Fibroblast of the aortic adventitia (primary cell): ENCODE data around the gene LDLRAD3. TPM values are rescaled to one million over a fixed set of nuclear protein-coding genes. Genes with fewer than 3 reads are reported as not detected.

Source experiments
- DNase-seq: peaks from one replicate; pipeline ENCODE4 v3.0.0-alpha.2; 2010; ENCODE audit warnings: low read depth
- H3K4me3 ChIP-seq: 2 replicates; pipeline ENCODE4 v1.5.1; 2011; ENCODE audit warnings: low read depth, mild to moderate bottlenecking, control low read depth, low read length, moderate library complexity
- CTCF ChIP-seq: IDR thresholded peaks from 2 replicates; pipeline ENCODE4 v1.5.1; 2011; ENCODE audit warnings: mild to moderate bottlenecking, low read length, control low read depth, inconsistent platforms; ENCODE audit not compliant: insufficient read depth
- total RNA-seq: library from RNA; depleted of rRNA; stranded (reverse); fragments of >200 nt; gene quantifications from 2 replicates; pipeline ENCODE4 v1.2.3, GENCODE V29; 2012; ENCODE audit warnings: low replicate concordance

LDLRAD3 gene
- total RNA-seq, 1 donor = 10.8 TPM

- no peak for TF ChIP-seq CTCF
- H3K4me3 ChIP-seq = no peak overlapping the region
- DNase-seq = no peak
These were observed 171.5 kb downstream of the LDLRAD3 start for GRCh38 chr11:36115378-36115801.

GRCh38 chr11:36116161-36116560 is 172.3 kb downstream of the LDLRAD3 start:
- no peak for TF ChIP-seq CTCF
- no peak overlapping the region for H3K4me3 ChIP-seq
- no peak for DNase-seq

GRCh38 chr11:36118084-36118483 is 174.2 kb downstream of the LDLRAD3 start:
- TF ChIP-seq CTCF = no peak
- no peak overlapping the region for H3K4me3 ChIP-seq
- no peak for DNase-seq

GRCh38 chr11:36119300-36119699 is 175.4 kb downstream of the LDLRAD3 start:
- TF ChIP-seq CTCF = no peak
- no peak for DNase-seq
- H3K4me3 ChIP-seq = no peak overlapping the region

- TF ChIP-seq CTCF = no peak
- no peak for DNase-seq
These were observed 177.2 kb downstream of the LDLRAD3 start for GRCh38 chr11:36121054-36121453.

GRCh38 chr11:36122671-36123070 is 178.8 kb downstream of the LDLRAD3 start:
- no peak overlapping the region for H3K4me3 ChIP-seq
- no peak for DNase-seq
- no peak for TF ChIP-seq CTCF

More at GRCh38 chr11:36121054-36121453, 177.2 kb downstream of the LDLRAD3 start:
- no peak overlapping the region for H3K4me3 ChIP-seq
